SK-N-SH (cell line): ENCODE data around the gene CIAO2A. TPM values are rescaled to one million over a fixed set of nuclear protein-coding genes. Genes with fewer than 3 reads are reported as not detected.

Experiments
- CTCF ChIA-PET: fragments of 300-600, 350-600 bp; formaldehyde crosslinking; extraction: SDS; loops from one replicate; lab custom pipeline; 2021; lab: Yijun Ruan, JAX
- POLR2A ChIA-PET: fragments of 350-600 bp; sonication (Branson Sonifier 250); formaldehyde crosslinking; extraction: SDS; loops from one replicate; lab custom pipeline; 2020; ENCODE audit warnings: antibody characterized with exemption, inconsistent platforms; lab: Yijun Ruan, JAX
- DNase-seq: peaks from one replicate; pipeline ENCODE4 v3.0.0; 2012
- H2AFZ ChIP-seq: fragments of 200-600 bp; sonication (generic); 2 replicates; pipeline ENCODE4 v1.8.1; 2016; ENCODE audit warnings: antibody characterized with exemption, mild to moderate bottlenecking, low read depth
- H3F3A ChIP-seq: fragments of 200-600 bp; sonication (generic); replicated peaks from 2 replicates; pipeline ENCODE3; 2016; ENCODE audit warnings: antibody characterized with exemption, mild to moderate bottlenecking; ENCODE audit not compliant: insufficient read depth
- H3K27ac ChIP-seq, 2 experiments: fragments of 200-500 bp in 1 of 2; fragments of 200-600 bp in 1 of 2; sonication (Bioruptor generic) in 1 of 2; sonication (generic), shearing (Covaris generic) in 1 of 2; 2 replicates each; pipeline versions ENCODE4 v1.5.1 to v1.6.1; 2014 to 2016; ENCODE audit warnings: low read depth in 2 of 2, inconsistent platforms in 1 of 2, low read length in 1 of 2, mild to moderate bottlenecking in 1 of 2, mixed read lengths in 1 of 2
- H3K27me3 ChIP-seq: fragments of 200-600 bp; sonication (generic), shearing (Covaris generic); 2 replicates; pipeline ENCODE4 v1.6.1; 2016; ENCODE audit warnings: mixed run types; ENCODE audit not compliant: insufficient read depth
- H3K36me3 ChIP-seq, 2 experiments: fragments of 200-500 bp in 1 of 2; fragments of 200-600 bp in 1 of 2; sonication (Bioruptor generic) in 1 of 2; sonication (generic) in 1 of 2; replicated peaks in 1 of 2; 2 replicates each; pipeline versions ENCODE3 to v1.5.1; 2014 to 2016; ENCODE audit warnings: low read length in 1 of 2, mild to moderate bottlenecking in 1 of 2; ENCODE audit not compliant: insufficient read depth in 2 of 2, control insufficient read depth in 1 of 2
- H3K4me1 ChIP-seq, 2 experiments: fragments of 200-500 bp in 1 of 2; fragments of 200-600 bp in 1 of 2; sonication (Bioruptor generic) in 1 of 2; sonication (generic), shearing (Covaris generic) in 1 of 2; 2 replicates each; pipeline versions ENCODE4 v1.5.1 to v1.6.1; 2014 to 2016; ENCODE audit warnings: low read depth in 1 of 2, low read length in 1 of 2, mixed run types in 1 of 2; ENCODE audit not compliant: insufficient read depth in 2 of 2, control insufficient read depth in 1 of 2
- H3K4me2 ChIP-seq: fragments of 200-600 bp; sonication (generic), shearing (Covaris generic); 2 replicates; pipeline ENCODE4 v1.6.1; 2017; ENCODE audit warnings: mixed run types
- H3K4me3 ChIP-seq, 2 experiments: fragments of 200-500 bp in 1 of 2; fragments of 200-600 bp in 1 of 2; sonication (Bioruptor generic) in 1 of 2; sonication (generic), shearing (Covaris generic) in 1 of 2; 2 replicates each; pipeline versions ENCODE4 v1.5.1 to v1.8.1; 2014 to 2016; ENCODE audit warnings: low read depth in 2 of 2, inconsistent platforms in 1 of 2, low read length in 1 of 2, mild to moderate bottlenecking in 1 of 2, mixed read lengths in 1 of 2, moderate library complexity in 1 of 2
- H3K79me2 ChIP-seq: fragments of 200-600 bp; sonication (generic); 2 replicates; pipeline ENCODE4 v1.8.1; 2017; ENCODE audit warnings: mild to moderate bottlenecking; ENCODE audit not compliant: insufficient read depth
- H3K9ac ChIP-seq: fragments of 200-600 bp; sonication (generic); 2 replicates; pipeline ENCODE4 v1.6.1; 2017; ENCODE audit warnings: mixed run types
- H3K9me2 ChIP-seq: fragments of 200-600 bp; sonication (generic); 2 replicates; pipeline ENCODE4 v1.6.1; 2017; ENCODE audit warnings: mixed run types
- H3K9me3 ChIP-seq: fragments of 200-600 bp; sonication (generic); 2 replicates; pipeline ENCODE4 v1.6.1; 2017; ENCODE audit warnings: mixed run types, mild to moderate bottlenecking, moderate library complexity
- H4K20me1 ChIP-seq: fragments of 200-600 bp; sonication (generic); 2 replicates; pipeline ENCODE4 v1.6.1; 2017; ENCODE audit warnings: mild to moderate bottlenecking, mixed run types; ENCODE audit not compliant: insufficient read depth
- FOXJ3 ChIP-seq: sonication (generic); formaldehyde crosslinking; IDR thresholded peaks from 2 replicates; pipeline ENCODE4 v1.5.1; 2020; ENCODE audit warnings: mild to moderate bottlenecking, missing genetic modification reagents
- IRF3 ChIP-seq: fragments of 150-350 bp; IDR thresholded peaks from 2 replicates; pipeline ENCODE4 v1.6.1; 2016; ENCODE audit warnings: mild to moderate bottlenecking, low read depth, low read length
- NFIC ChIP-seq: IDR thresholded peaks from 2 replicates; pipeline ENCODE4 v1.4.0; 2012; ENCODE audit warnings: borderline replicate concordance
- RAD21 ChIP-seq: IDR thresholded peaks from 2 replicates; pipeline ENCODE4 v1.6.1; 2012; ENCODE audit warnings: mild to moderate bottlenecking, low read length
- RCOR1 ChIP-seq: fragments of 150-350 bp; IDR thresholded peaks from 2 replicates; pipeline ENCODE4 v1.6.1; 2017; ENCODE audit warnings: antibody characterized with exemption, low read length
- REST ChIP-seq: IDR thresholded peaks from 2 replicates; pipeline ENCODE4 v1.6.1; 2012; ENCODE audit warnings: mild to moderate bottlenecking, low read depth, low read length, moderate library complexity
- RFX5 ChIP-seq: IDR thresholded peaks from 2 replicates; pipeline ENCODE4 v1.6.1; 2012; ENCODE audit warnings: mild to moderate bottlenecking, improper control_type of control experiment, low read length
- ZBTB33 ChIP-seq: IDR thresholded peaks from 2 replicates; pipeline ENCODE4 v1.4.0; 2012; ENCODE audit warnings: low read depth, borderline replicate concordance
- WGBS: methylation state at CpG from one replicate; pipeline ENCODE4 v1.1.6; 2017; ENCODE audit warnings: low lambda C conversion rate; 5-methylcytosine and 5-hydroxymethylcytosine counted together
- polyA plus RNA-seq, 3 experiments: library from polyadenylated mRNA; depleted of rRNA; stranded (reverse); fragments of >200 nt; gene quantifications; 2 replicates each; pipeline ENCODE4 v1.2.3, GENCODE V29; 2012

Gene CIAO2A
- polyA plus RNA-seq, 1 of the 3 experiments (the other 2 are of a cell fraction) = 65.3 TPM

DNA sequence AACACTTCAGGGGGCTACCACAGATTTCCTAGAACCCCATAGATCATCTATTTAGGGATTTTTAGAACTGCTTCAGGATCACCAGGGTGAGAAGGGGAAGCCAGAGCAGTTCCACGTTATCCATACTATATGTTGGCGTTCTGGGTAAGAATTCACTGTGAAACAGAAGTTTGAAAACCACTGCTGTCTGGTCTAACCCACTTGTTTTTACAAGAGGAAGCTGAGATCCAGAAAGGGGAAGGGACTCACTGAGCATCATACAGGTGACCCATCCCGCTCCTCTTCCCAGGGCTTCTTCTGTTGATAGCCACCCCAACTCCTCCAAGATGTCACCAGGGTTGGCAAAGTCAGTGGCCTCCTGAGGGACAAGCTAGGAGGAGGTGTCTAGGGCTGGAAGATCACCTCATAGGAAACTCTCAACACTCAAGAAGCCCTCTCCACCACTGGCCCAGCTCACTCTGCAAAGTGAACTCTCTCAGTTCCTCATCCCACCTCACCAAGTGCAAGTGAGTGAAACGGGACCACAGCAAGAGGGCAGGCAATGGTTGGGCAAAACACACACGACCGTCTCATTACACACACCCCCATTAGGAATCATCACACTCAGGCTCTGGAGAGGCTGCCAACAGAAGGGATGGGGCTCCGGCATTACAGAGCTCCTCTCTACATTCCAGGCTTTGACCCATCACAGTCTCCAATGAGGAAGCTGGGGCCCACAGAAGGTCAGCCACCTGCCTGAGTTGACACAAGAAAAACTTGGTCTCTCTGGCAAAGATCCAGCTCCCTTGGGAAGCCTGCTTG, 49.1 kb downstream of the CIAO2A start (continued):
- TF ChIP-seq ZBTB33 (no peak), RCOR1 (no peak), RAD21 (no peak)

DNA sequence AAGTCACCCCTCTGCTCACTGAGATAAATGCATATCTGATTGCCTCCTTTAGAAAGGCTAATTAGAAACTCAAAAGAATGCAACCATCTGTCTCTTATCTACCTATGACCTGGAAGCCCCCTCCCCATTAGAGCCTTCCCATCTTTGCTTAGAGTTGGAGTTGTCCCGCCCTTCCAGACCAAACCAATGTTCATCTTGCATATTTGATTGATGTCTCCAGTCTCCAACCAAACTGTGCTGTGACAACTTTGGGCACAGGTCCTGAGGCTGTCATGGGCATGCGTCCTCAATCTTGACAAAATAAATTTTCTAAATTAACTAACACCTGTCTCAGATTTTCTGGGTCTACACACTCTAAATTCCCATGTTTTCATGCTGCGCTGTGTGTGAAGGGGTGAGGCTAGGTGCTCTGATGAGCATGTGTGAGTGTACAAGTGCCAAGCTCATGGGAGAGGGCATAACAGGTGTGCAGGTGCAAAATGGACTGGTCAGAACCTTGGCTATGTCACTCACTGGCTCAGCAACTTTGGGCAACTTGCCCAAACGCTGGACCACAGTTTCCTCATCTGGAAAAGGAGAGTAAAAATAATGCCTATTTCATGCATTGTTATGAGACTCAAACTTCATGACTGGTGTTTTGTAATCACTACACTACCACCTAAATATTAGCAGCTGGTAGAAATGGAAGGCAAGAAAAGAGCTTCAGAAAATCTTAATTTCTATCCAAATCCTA, 54.6 kb downstream of the CIAO2A start:
- Histone ChIP-seq H3K79me2 (no peaks in the 10 kb centered on the region), H3K27ac (no peak overlapping the region), H3F3A (no peaks in the 10 kb centered on the region), H3K4me3 (no peak overlapping the region)
- DNase-seq = no peak
- WGBS = 84% methylated on average over 4 of the region's 4 CpGs
- CTCF ChIA-PET = interaction anchor here (1.0 to 3.7 kb wide), 3 partner anchors 30 to 126 kb away, joined by 3 to 17 read pairs (median 5); no protein-coding TSS in a partner anchor
- TF ChIP-seq RFX5 (no peak), REST (no peak), NFIC (no peak), FOXJ3 (CRISPR knock-in tag) (no peak), IRF3 (no peak)
- TF ChIP-seq, all 33 proteins: peak for 0
- H3K36me3 ChIP-seq = no peaks in the 10 kb centered on the region
- H4K20me1 ChIP-seq = no peaks in the 10 kb centered on the region
- H3K9ac ChIP-seq = no peak overlapping the region
- H3K4me1 ChIP-seq = peaks cover 0 to 5% of the 10 kb centered on the region in 2 experiments; a peak in 1 of 4 replicates
- no peaks in the 10 kb centered on the region for H3K9me2 ChIP-seq
- H2AFZ ChIP-seq = no peak overlapping the region
- no peaks in the 10 kb centered on the region for H3K9me3 ChIP-seq
- no peak overlapping the region for H3K4me2 ChIP-seq
- H3K27me3 ChIP-seq = no peaks in the 10 kb centered on the region
- POLR2A ChIA-PET = interaction anchor here (0.7 kb wide), 1 partner anchor 13 kb away, joined by 4 read pairs; no protein-coding TSS in a partner anchor
